Lower leg skin (tissue), 4 donors: Measurements from ENCODE around the gene SFSWAP. TPM values are rescaled to one million over a fixed set of nuclear protein-coding genes. Genes with fewer than 3 reads are reported as not detected.

Experiments
- DNase-seq, 2 donors: peaks; one replicate each; pipeline ENCODE4 v3.0.0-alpha.2; 2019; ENCODE audit warnings: low spot score in 2 of 2
- H3K4me3 ChIP-seq: fragments of 200-600 bp; sonication (generic); 2 replicates; pipeline ENCODE4 v1.5.1; 2017; ENCODE audit warnings: mild to moderate bottlenecking, low read depth; ENCODE audit not compliant: poor library complexity, severe bottlenecking
- CTCF ChIP-seq, 3 donors: fragments of 450-650 bp; IDR thresholded peaks; one replicate each; pipeline ENCODE4 v1.5.1; 2016; ENCODE audit warnings: antibody characterized with exemption in 3 of 3, mild to moderate bottlenecking in 3 of 3, moderate library complexity in 2 of 3
- POLR2A ChIP-seq, 2 donors: fragments of 450-650 bp; IDR thresholded peaks; one replicate each; pipeline ENCODE4 v1.6.1; 2016 to 2017; ENCODE audit warnings: antibody characterized with exemption in 2 of 2, mild to moderate bottlenecking in 1 of 2, moderate library complexity in 1 of 2
- WGBS, 2 donors: methylation state at CpG; one replicate each; pipeline ENCODE4 v1.1.5; 2018; 5-methylcytosine and 5-hydroxymethylcytosine counted together
- intact Hi-C: fragments of 100-400 bp; cut with DNase I; formaldehyde crosslinking; loops from one replicate; pipeline ENCODE4 v1.15.0; 2023; ENCODE audit warnings: low total_unique reads
- total RNA-seq, 4 donors: library from RNA; depleted of rRNA; stranded (reverse); fragments of >200 nt; gene quantifications; one replicate each; pipeline ENCODE4 v1.1.0, GENCODE V29; 2016

The SFSWAP gene
- total RNA-seq, 4 donors from 2014 or later, result 31.0 to 56.3 (median 38.5) TPM

GRCh38 chr12:131729254-131729955 is 18.5 kb downstream of the SFSWAP start:
- TF ChIP-seq CTCF (IDR thresholded peaks at IDR 0.05), result no peak
- no peak for TF ChIP-seq POLR2A (IDR thresholded peaks at IDR 0.05)
- WGBS, 2 donors, result 78 to 79% methylated on average over 9 of the region's 9 CpGs
- H3K4me3 ChIP-seq, result no peak overlapping the region
- intact Hi-C loops, result no loop called here
- DNase-seq, result no peak

DNA sequence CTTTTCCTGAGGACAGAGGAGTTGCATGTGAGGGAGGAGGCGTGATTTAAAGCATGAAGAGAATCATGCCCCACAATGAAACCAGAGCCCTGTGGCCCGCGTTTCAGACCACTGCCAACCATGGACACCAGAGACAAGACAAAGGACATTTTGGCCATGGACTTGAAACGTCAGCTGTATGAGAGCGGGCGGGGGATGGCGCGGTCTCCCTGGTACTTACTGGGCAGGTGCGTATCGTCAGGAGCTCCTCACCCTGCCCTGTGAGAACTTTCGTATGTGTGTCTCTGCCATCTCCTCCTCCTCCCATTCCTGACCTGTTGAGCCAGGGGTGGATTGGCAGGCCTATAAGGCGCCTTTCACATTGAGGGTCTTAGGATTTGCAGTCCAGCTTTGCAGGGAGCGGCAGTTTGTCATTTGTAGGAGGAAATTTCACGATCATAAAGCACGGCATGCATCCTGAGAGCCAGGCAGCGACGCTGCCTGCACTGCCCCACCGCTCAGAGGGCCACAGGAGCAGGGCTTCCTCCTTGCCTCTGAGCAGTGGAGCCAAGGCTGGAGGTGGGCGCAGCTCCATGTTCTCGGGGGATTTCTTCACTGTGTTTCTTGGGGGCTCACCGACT is 22.2 kb downstream of the SFSWAP start:
- DNase-seq, result no peak
- 93 to 95% methylated on average over 13 to 21 of the region's 21 CpGs for WGBS, 2 donors
- H3K4me3 ChIP-seq, result no peak overlapping the region
- no peak for TF ChIP-seq CTCF (IDR thresholded peaks at IDR 0.05)
- TF ChIP-seq POLR2A (IDR thresholded peaks at IDR 0.05), result no peak
- intact Hi-C loops, result no loop called here

DNA sequence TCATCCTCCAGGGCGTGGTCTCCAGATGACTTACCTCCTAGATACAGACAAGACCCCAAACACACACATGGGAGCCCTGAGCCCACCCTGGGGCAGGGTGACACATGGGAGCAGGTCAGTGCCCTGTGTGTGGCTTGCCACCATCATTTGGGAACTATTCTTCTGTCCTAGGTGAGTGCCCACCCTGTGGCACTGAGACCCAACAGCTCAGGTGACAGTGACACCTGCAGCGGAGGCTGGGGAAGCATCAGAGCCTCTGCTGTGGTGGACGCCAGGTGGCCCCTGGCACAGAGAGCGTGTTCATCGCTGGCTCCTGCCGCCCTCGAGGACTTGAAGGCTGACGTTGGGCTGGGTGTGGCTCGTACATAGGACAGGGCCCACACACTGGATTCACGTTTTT is 23.0 kb downstream of the SFSWAP start:
- intact Hi-C loops, result no loop called here
- WGBS, 2 donors, result 85 to 86% methylated on average over 10 of the region's 10 CpGs
- TF ChIP-seq POLR2A (IDR thresholded peaks at IDR 0.05) (no peak), CTCF (IDR thresholded peaks at IDR 0.05) (no peak)
- no peak for DNase-seq
- H3K4me3 ChIP-seq, result no peak overlapping the region

DNA sequence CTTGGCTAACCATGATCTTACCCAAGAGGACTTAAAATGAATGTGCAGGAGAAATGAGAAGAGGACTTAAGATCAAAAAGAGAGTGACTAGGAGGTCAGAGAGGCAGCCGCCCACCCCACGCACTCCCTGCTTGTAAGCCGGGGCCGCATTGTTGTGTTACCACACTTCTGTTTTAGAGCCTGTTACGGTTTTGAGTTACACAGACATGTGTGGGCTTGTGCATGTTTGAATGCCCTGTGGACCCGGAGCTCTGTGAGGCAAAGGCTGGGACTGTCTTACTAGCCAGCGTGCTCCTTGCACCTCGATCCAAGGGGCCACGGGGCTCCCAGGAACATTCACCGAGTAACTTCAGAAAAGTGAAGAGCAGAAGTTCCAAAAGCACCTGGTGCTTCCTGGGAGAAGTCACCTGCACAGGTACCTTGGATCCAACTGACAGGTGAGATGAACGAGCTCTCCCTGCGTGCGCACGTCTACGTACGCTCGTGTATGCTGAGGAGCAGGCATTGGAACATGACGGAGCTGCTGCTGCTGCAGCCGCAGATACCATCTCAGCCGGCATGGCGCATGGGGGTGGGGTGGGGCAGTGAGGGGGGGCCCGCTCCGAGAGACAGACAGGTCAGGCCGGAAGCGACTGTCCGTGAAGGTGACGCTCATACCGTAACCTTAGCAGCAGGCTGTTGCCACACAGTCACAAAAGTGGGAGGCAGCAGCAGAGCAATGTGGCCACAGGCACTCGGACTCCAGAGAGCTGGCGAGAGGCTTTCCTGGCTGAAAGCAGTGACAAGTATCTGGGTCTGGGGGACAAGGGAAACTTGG is 23.7 kb downstream of the SFSWAP start:
- intact Hi-C loops, result no loop called here
- 90 to 94% methylated on average over 30 of the region's 30 CpGs for WGBS, 2 donors
- no peak for DNase-seq
- no peak overlapping the region for H3K4me3 ChIP-seq
- TF ChIP-seq POLR2A (IDR thresholded peaks at IDR 0.05) (no peak), CTCF (IDR thresholded peaks at IDR 0.05) (no peak)

DNA sequence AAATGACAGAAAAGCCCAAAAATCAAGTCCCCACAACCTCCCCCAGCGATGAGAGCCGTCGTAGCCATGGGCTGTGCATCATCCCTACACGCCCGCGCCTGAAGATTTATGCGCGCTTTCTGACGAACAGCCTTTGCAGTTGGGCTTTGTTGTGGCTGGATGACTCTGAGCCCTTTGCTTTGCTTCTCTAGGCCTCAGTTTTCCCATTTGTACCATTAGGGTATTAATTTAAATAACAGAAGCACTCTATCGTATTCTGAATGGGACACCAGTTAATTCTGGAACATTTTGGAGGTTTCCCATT is 24.2 kb downstream of the SFSWAP start:
- no peak for DNase-seq
- WGBS, 2 donors, result 93 to 94% methylated on average over 10 of the region's 10 CpGs
- TF ChIP-seq POLR2A (IDR thresholded peaks at IDR 0.05), result no peak
- TF ChIP-seq CTCF (IDR thresholded peaks at IDR 0.05), result no peak
- H3K4me3 ChIP-seq, result no peak overlapping the region
- intact Hi-C loops, result no loop called here
